Hippocampal formation (tissue), 2 donors: Measurements from ENCODE around the gene NXNL1.
"Not testable (repeated sequence)": the region's sequence is repeated elsewhere in the genome, so short reads cannot be mapped to it uniquely, and the experiment has no call there.

ENCODE experiments used
- DNase-seq, 2 donors: peaks; one replicate each; lab custom pipeline; 2025; lab: John Stamatoyannopoulos, UW

The NXNL1 gene

GRCh38 chr19:17486545-17487240 lies 26.0 kb upstream of the NXNL1 start:
- DNase-seq = no peak

- no peak for DNase-seq
These were observed 23.9 kb upstream of the NXNL1 start for GRCh38 chr19:17484520-17485185.

- DNase-seq = no peak
These were observed 22.9 kb upstream of the NXNL1 start for GRCh38 chr19:17483605-17484002.

- DNase-seq = no peak
These were observed 22.3 kb upstream of the NXNL1 start for GRCh38 chr19:17482877-17483604.

- no peak for DNase-seq
These were observed 21.3 kb upstream of the NXNL1 start for GRCh38 chr19:17481986-17482385.

GRCh38 chr19:17479325-17479791 lies 18.6 kb upstream of the NXNL1 start:
- no peak for DNase-seq

GRCh38 chr19:17475541-17476115 lies 14.9 kb upstream of the NXNL1 start:
- peak; percentile 89 to 93 for DNase-seq

- DNase-seq = not testable (repeated sequence)
These were observed 14.3 kb upstream of the NXNL1 start for GRCh38 chr19:17475011-17475540.

GRCh38 chr19:17473041-17473440 lies 12.3 kb upstream of the NXNL1 start:
- no peak for DNase-seq

- DNase-seq = no peak
These were observed 10.8 kb upstream of the NXNL1 start for GRCh38 chr19:17471410-17472125.

- peak; percentile 99 for DNase-seq
These were observed 9.5 kb upstream of the NXNL1 start, which contains the start of gene SLC27A1 for GRCh38 chr19:17470068-17470841. TSS of gene SLC27A1 (plus strand) at chr19:17470524. CDS start at chr19:17470541, 17 bp downstream.

GRCh38 chr19:17469481-17470067 lies 8.8 kb upstream of the NXNL1 start:
- DNase-seq = peak in 1 of 2 donors; percentile 66

GRCh38 chr19:17469092-17469480 lies 8.4 kb upstream of the NXNL1 start:
- no peak for DNase-seq

- peak in 1 of 2 donors; percentile 51 for DNase-seq
These were observed 7.8 kb upstream of the NXNL1 start for GRCh38 chr19:17468302-17469091.

- DNase-seq = no peak
These were observed 7.0 kb upstream of the NXNL1 start for GRCh38 chr19:17467471-17468301.

GRCh38 chr19:17466487-17466850 lies 5.7 kb upstream of the NXNL1 start:
- no peak for DNase-seq

- no peak for DNase-seq
These were observed 1.8 kb downstream of the NXNL1 start for GRCh38 chr19:17458970-17459369.

GRCh38 chr19:17457616-17458015 lies 3.1 kb downstream of the NXNL1 start:
- DNase-seq = no peak

- DNase-seq = no peak
These were observed 4.6 kb downstream of the NXNL1 start for GRCh38 chr19:17456127-17456526.
